Left cardiac atrium (tissue), 4 donors: ENCODE data around the gene SDF4. TPM values are rescaled to one million over a fixed set of nuclear protein-coding genes. Genes with fewer than 3 reads are reported as not detected.

ENCODE experiments used
- ATAC-seq, 2 donors: fragments of 200-7000 bp; cut with Tn5 transposase; one replicate each; pipeline ENCODE4 v1.9.1; 2020; ENCODE audit warnings: mild to moderate bottlenecking in 2 of 2, moderate library complexity in 2 of 2
- DNase-seq: peaks from one replicate; pipeline ENCODE4 v3.0.0-alpha.2; 2020
- intact Hi-C, 2 donors: fragments of 100-400 bp; cut with DNase I; formaldehyde crosslinking; loops; one replicate each; pipeline versions ENCODE4 v1.14.1 to v1.15.1; 2022 to 2023
- long read RNA-seq: library from polyadenylated mRNA; unstranded; transcript quantifications from one replicate; pipeline ENCODE4 v2.0.0, GENCODE V29; 2021
- total RNA-seq, 2 donors: library from RNA; stranded (reverse); fragmentation: NEBNext Ultra II Directional; extraction: Animal tissue kit (Norgen Biotek cat#: 25700); gene quantifications; one replicate each; pipeline ENCODE4 v1.2.1, GENCODE V29; 2021
- donor health status: DM: no; HTN: yes; CAD: no.
- donor health status: DM: no; HTN: yes; CAD: no; lungs with severe emphysema.
- donor health status: DM: yes; HTN: yes; CAD: no.
- donor health status: Dilated cardiomyopathy.

SDF4 gene
- 100 to 1,000 TPM; 132 to 173 TPM for total RNA-seq
- long read RNA-seq, transcript SDF4-202 (7 exons, 1,956 nt): major isoform, 237 of 292 reads
- long read RNA-seq, partial matches to known transcripts: 27 of 292 reads
- long read RNA-seq, other reads (novel, unspliced or antisense): 22 of 292 reads

GRCh38 chr1:1231400-1232207 is at the start of gene SDF4:
SDF4 (minus strand) TSS chr1:1232001; CDS start chr1:1228772, 3,229 bp downstream.
- peak; percentile 98 for DNase-seq
- intact Hi-C loops: loop anchor here in 1 of 2 donors (5.0 kb wide), 1 partner anchor 114 kb away; the partner anchor contains the start of gene C1orf159
- peak; percentile 96 to 97 for ATAC-seq

GRCh38 chr1:1280782-1281481 is 49.1 kb upstream of the SDF4 start:
- intact Hi-C loops: no loop called here
- DNase-seq (no peak), ATAC-seq (peak in 1 of 2 donors; percentile 4)

- DNase-seq: no peak
- intact Hi-C loops: no loop called here
- ATAC-seq: no peak
Observed at GRCh38 chr1:1279028-1279427, 47.2 kb upstream of the SDF4 start.

- ATAC-seq (no peak), DNase-seq (no peak)
- intact Hi-C loops: no loop called here
Observed at GRCh38 chr1:1278620-1279019, 46.8 kb upstream of the SDF4 start.

- intact Hi-C loops: no loop called here
- no peak for DNase-seq
- no peak for ATAC-seq
Observed at GRCh38 chr1:1275836-1276235, 44.0 kb upstream of the SDF4 start.

- DNase-seq (no peak), ATAC-seq (no peak)
- intact Hi-C loops: no loop called here
Observed at GRCh38 chr1:1274931-1275431, 43.2 kb upstream of the SDF4 start.

GRCh38 chr1:1274299-1274930 is 42.6 kb upstream of the SDF4 start:
- intact Hi-C loops: no loop called here

GRCh38 chr1:1273512-1274298 is 41.9 kb upstream of the SDF4 start, which contains the start of gene UBE2J2:
UBE2J2 (minus strand) TSS chr1:1273854; CDS start chr1:1267992, 5,862 bp downstream.
- ATAC-seq (peak; percentile 97), DNase-seq (peak; percentile 96)
- intact Hi-C loops: no loop called here

More at GRCh38 chr1:1274299-1274930, 42.6 kb upstream of the SDF4 start:
- ATAC-seq (peak; percentile 1 to 3), DNase-seq (no peak)

GRCh38 chr1:1273209-1273511 is 41.4 kb upstream of the SDF4 start:
- DNase-seq (no peak), ATAC-seq (peak in 1 of 2 donors; percentile 0)
- intact Hi-C loops: no loop called here

GRCh38 chr1:1272341-1273208 is 40.8 kb upstream of the SDF4 start:
- intact Hi-C loops: no loop called here
- ATAC-seq (no peak), DNase-seq (no peak)

GRCh38 chr1:1270813-1271212 is 39.0 kb upstream of the SDF4 start:
- ATAC-seq (no peak), DNase-seq (no peak)
- intact Hi-C loops: no loop called here

GRCh38 chr1:1268284-1268682 is 36.5 kb upstream of the SDF4 start:
- ATAC-seq (no peak), DNase-seq (no peak)
- intact Hi-C loops: no loop called here

GRCh38 chr1:1267488-1268283 is 35.9 kb upstream of the SDF4 start:
- DNase-seq (no peak), ATAC-seq (no peak)
- intact Hi-C loops: no loop called here

- intact Hi-C loops: no loop called here
- DNase-seq: no peak
- no peak for ATAC-seq
Observed at GRCh38 chr1:1264868-1265272, 33.1 kb upstream of the SDF4 start.

- ATAC-seq (no peak), DNase-seq (no peak)
- intact Hi-C loops: no loop called here
Observed at GRCh38 chr1:1264026-1264425, 32.2 kb upstream of the SDF4 start.

GRCh38 chr1:1262758-1263157 is 31.0 kb upstream of the SDF4 start:
- intact Hi-C loops: no loop called here

GRCh38 chr1:1262071-1262470 is 30.3 kb upstream of the SDF4 start:
- intact Hi-C loops: no loop called here
- ATAC-seq (no peak), DNase-seq (no peak)

More at GRCh38 chr1:1262758-1263157, 31.0 kb upstream of the SDF4 start:
- no peak for DNase-seq
- no peak for ATAC-seq
